Left lung (tissue), 10 donors: ENCODE measurements around the gene NLGN3. TPM values are rescaled to one million over a fixed set of nuclear protein-coding genes. Genes with fewer than 3 reads are reported as not detected.
"Not testable (repeated sequence)": the region's sequence is repeated elsewhere in the genome, so short reads cannot be mapped to it uniquely, and the experiment has no call there.

Source experiments
- ATAC-seq: fragments of 200-7000 bp; cut with Tn5 transposase; one replicate; pipeline ENCODE4 v1.9.1; 2020; ENCODE audit warnings: moderate library complexity
- DNase-seq, 4 donors: peaks; one replicate each; pipeline ENCODE4 v3.0.0-alpha.2; 2013 to 2020
- H3K27ac ChIP-seq, 2 donors: fragments of 200-600 bp; sonication (generic) in 1 of 2; one replicate each; pipeline versions ENCODE4 v1.5.0 to v1.8.0; 2020 to 2021
- H3K27me3 ChIP-seq, 2 donors: fragments of 200-600 bp; sonication (generic) in 1 of 2; one replicate each; pipeline versions ENCODE4 v1.5.0 to v1.8.0; 2020 to 2021
- H3K36me3 ChIP-seq, 2 donors: fragments of 200-600 bp; sonication (generic) in 1 of 2; one replicate each; pipeline versions ENCODE4 v1.5.0 to v1.8.0; 2020 to 2021
- H3K4me1 ChIP-seq, 2 donors: fragments of 200-600 bp; one replicate each; pipeline ENCODE4 v1.8.0; 2021
- H3K4me3 ChIP-seq, 2 donors: fragments of 200-600 bp; sonication (generic) in 1 of 2; one replicate each; pipeline versions ENCODE4 v1.5.0 to v1.8.0; 2020 to 2021; ENCODE audit warnings: mild to moderate bottlenecking in 1 of 2
- H3K9me3 ChIP-seq, 2 donors: fragments of 200-600 bp; sonication (generic) in 1 of 2; one replicate each; pipeline versions ENCODE4 v1.5.0 to v1.8.0; 2020 to 2021
- CTCF ChIP-seq, 2 donors: fragments of 200-600 bp; sonication (generic) in 1 of 2; IDR thresholded peaks; one replicate each; pipeline versions ENCODE4 v1.5.0 to v1.8.0; 2021; ENCODE audit warnings: antibody characterized with exemption in 2 of 2
- intact Hi-C, 2 donors: fragments of 100-400 bp; cut with DNase I; formaldehyde crosslinking; loops; one replicate each; pipeline versions ENCODE4 v1.11.2 to v1.14.2; 2022
- polyA plus RNA-seq, 6 donors: library from polyadenylated mRNA; unstranded; fragments of 120-200 nt; gene quantifications; one replicate each; pipeline ENCODE4 v1.2.1, GENCODE V29; 2013; ENCODE audit not compliant: insufficient read length in 6 of 6
- total RNA-seq, 2 donors: library from RNA; stranded (reverse); fragmentation: NEBNext Ultra II Directional; extraction: Animal tissue kit (Norgen Biotek cat#: 25700); gene quantifications; one replicate each; pipeline ENCODE4 v1.2.1, GENCODE V29; 2021
- donor health status: DM: no; HTN: yes; CAD: no.
- donor health status: DM: no; HTN: no; CAD: no.

The NLGN3 gene
- total and polyA plus RNA-seq, 8 donors: 1.0 to 8.4 (median 6.0) TPM

GRCh38 chrX:71174795-71175194 is 30.2 kb downstream of the NLGN3 start:
- intact Hi-C loops: no loop called here
- DNase-seq (no peak), ATAC-seq (no peak)
- no peaks in the 10 kb centered on the region for H3K4me1 ChIP-seq
- H3K4me3 ChIP-seq: no peak overlapping the region
- no peaks in the 10 kb centered on the region for H3K27me3 ChIP-seq
- H3K27ac ChIP-seq: no peak overlapping the region
- TF ChIP-seq CTCF (IDR thresholded peaks at IDR 0.05): no peak
- H3K9me3 ChIP-seq: no peaks in the 10 kb centered on the region
- no peaks in the 10 kb centered on the region for H3K36me3 ChIP-seq

- intact Hi-C loops: no loop called here
- no peak for TF ChIP-seq CTCF (IDR thresholded peaks at IDR 0.05)
- Histone ChIP-seq H3K4me1 (no peaks in the 10 kb centered on the region), H3K27ac (no peak overlapping the region), H3K27me3 (no peaks in the 10 kb centered on the region), H3K36me3 (no peaks in the 10 kb centered on the region), H3K4me3 (no peak overlapping the region), H3K9me3 (no peaks in the 10 kb centered on the region)
- no peak for ATAC-seq
- no peak for DNase-seq
These were observed 30.9 kb downstream of the NLGN3 start for GRCh38 chrX:71175531-71175930.

GRCh38 chrX:71177327-71177726 is 32.7 kb downstream of the NLGN3 start:
- Histone ChIP-seq H3K27ac (no peak overlapping the region), H3K9me3 (no peaks in the 10 kb centered on the region), H3K27me3 (no peaks in the 10 kb centered on the region), H3K4me1 (no peaks in the 10 kb centered on the region), H3K36me3 (no peaks in the 10 kb centered on the region), H3K4me3 (no peak overlapping the region)
- no peak for DNase-seq
- intact Hi-C loops: no loop called here
- TF ChIP-seq CTCF (IDR thresholded peaks at IDR 0.05): no peak
- no peak for ATAC-seq

- Histone ChIP-seq H3K36me3 (no peaks in the 10 kb centered on the region), H3K9me3 (no peaks in the 10 kb centered on the region), H3K4me1 (peaks cover 0 to 4% of the 10 kb centered on the region in 2 donors), H3K27ac (no peak overlapping the region), H3K27me3 (no peaks in the 10 kb centered on the region), H3K4me3 (no peak overlapping the region)
- ATAC-seq (peak; percentile 63), DNase-seq (peak in 3 of 4 donors; percentile 44 to 76 (median 52))
- peak; percentile 67 to 79 for TF ChIP-seq CTCF (IDR thresholded peaks at IDR 0.05)
- intact Hi-C loops: no loop called here
These were observed 34.3 kb downstream of the NLGN3 start for GRCh38 chrX:71178908-71179307.

GRCh38 chrX:71180579-71181265 is 36.1 kb downstream of the NLGN3 start:
- H3K27ac ChIP-seq, H3K9me3 ChIP-seq, ATAC-seq, H3K36me3 ChIP-seq, DNase-seq, H3K4me1 ChIP-seq, H3K27me3 ChIP-seq, intact Hi-C loops: not testable (repeated sequence)
- H3K4me3 ChIP-seq: peak overlapping the region in 1 of 2 donors; percentile 43

- Histone ChIP-seq H3K4me1 (peaks cover 0 to 4% of the 10 kb centered on the region in 2 donors), H3K4me3 (peak overlapping the region; percentile 19 to 43), H3K27me3 (no peaks in the 10 kb centered on the region), H3K9me3 (no peaks in the 10 kb centered on the region), H3K27ac (peak overlapping the region; percentile 83 to 86), H3K36me3 (no peaks in the 10 kb centered on the region)
- DNase-seq (peak in 1 of 4 donors; percentile 32), ATAC-seq (peak; percentile 18)
- TF ChIP-seq CTCF (IDR thresholded peaks at IDR 0.05): no peak
- intact Hi-C loops: no loop called here
These were observed 36.9 kb downstream of the NLGN3 start for GRCh38 chrX:71181558-71181909.
